T-cell (primary cell): ENCODE results near the gene PAFAH2. TPM values are rescaled to one million over a fixed set of nuclear protein-coding genes. Genes with fewer than 3 reads are reported as not detected.
A peak's percentile ranks its signal among the peaks of the same experiment; 100 is the strongest.

Experiments used
- ATAC-seq, 4 experiments: fragments of 200-7000 bp in 3 of 4; fragments of 150-1000 bp in 1 of 4; cut with Tn5 transposase; replicated peaks in 1 of 4; 1 replicate in 3 of 4; 2 replicates in 1 of 4; pipeline ENCODE4 v1.10.0; 2021; ENCODE audit warnings: moderate library complexity in 3 of 4, mild to moderate bottlenecking in 2 of 4, moderate number of reproducible peaks in 1 of 4
- CTCF ChIA-PET, 2 donors: fragments of 300-600 bp; sonication (Branson Sonifier 250); formaldehyde crosslinking; loops; one replicate each; lab custom pipeline; 2022; ENCODE audit warnings: antibody characterized with exemption in 2 of 2; lab: Charles Lee
- POLR2A ChIA-PET, 2 donors: fragments of 300-600 bp; sonication (Branson Sonifier 250); formaldehyde crosslinking; loops; one replicate each; lab custom pipeline; 2022; ENCODE audit warnings: antibody characterized with exemption in 2 of 2; lab: Charles Lee
- DNase-seq, 35 experiments: peaks; one replicate each; pipeline versions ENCODE4 v3.0.0 to v3.0.0-alpha.2; 2013 to 2023
- H3K27ac ChIP-seq: one replicate; pipeline ENCODE4 v1.5.1; 2013; ENCODE audit warnings: low read length
- H3K27me3 ChIP-seq, 2 experiments: replicated peaks in 1 of 2; 1 replicate in 1 of 2; 2 replicates in 1 of 2; pipeline versions ENCODE4 v1.6.1 to v1.7.0; 2013; ENCODE audit warnings: low read length in 1 of 2, mixed read lengths in 1 of 2; ENCODE audit not compliant: control insufficient read depth in 2 of 2, insufficient read depth in 2 of 2; ENCODE audit errors: extremely low read depth in 1 of 2
- H3K36me3 ChIP-seq, 2 donors: 1 replicate in 1 of 2; 2 replicates in 1 of 2; pipeline versions ENCODE4 v1.6.1 to v1.7.0; 2013; ENCODE audit warnings: low read length in 1 of 2; ENCODE audit not compliant: control insufficient read depth in 2 of 2, insufficient read depth in 1 of 2; ENCODE audit errors: extremely low read depth in 1 of 2
- H3K4me1 ChIP-seq, 2 experiments: 1 replicate in 1 of 2; 2 replicates in 1 of 2; pipeline versions ENCODE4 v1.6.1 to v1.7.0; 2013; ENCODE audit warnings: low read length in 2 of 2, mixed read lengths in 1 of 2; ENCODE audit not compliant: insufficient read depth in 2 of 2, control insufficient read depth in 1 of 2; ENCODE audit errors: extremely low read depth in 1 of 2
- H3K4me3 ChIP-seq, 2 donors: 1 replicate in 1 of 2; 2 replicates in 1 of 2; pipeline versions ENCODE4 v1.5.1 to v1.7.0; 2013; ENCODE audit warnings: mild to moderate bottlenecking in 2 of 2, low read length in 1 of 2, moderate library complexity in 1 of 2; ENCODE audit not compliant: control insufficient read depth in 1 of 2; ENCODE audit errors: extremely low read depth in 1 of 2
- H3K9me3 ChIP-seq: 2 replicates; pipeline ENCODE4 v1.7.0; 2013
- H3K27ac Mint-ChIP-seq, 2 donors: one replicate each; pipeline ENCODE4 v1.8.0; 2020 to 2021; ENCODE audit warnings: mild to moderate bottlenecking in 2 of 2, mixed read lengths in 2 of 2
- H3K27me3 Mint-ChIP-seq, 2 donors: one replicate each; pipeline ENCODE4 v1.8.0; 2021 to 2022; ENCODE audit warnings: mixed read lengths in 2 of 2
- H3K36me3 Mint-ChIP-seq: one replicate; pipeline ENCODE4 v1.8.0; 2021; ENCODE audit warnings: mixed read lengths
- H3K4me1 Mint-ChIP-seq, 3 donors: one replicate each; pipeline ENCODE4 v1.8.0; 2020 to 2022; ENCODE audit warnings: mixed read lengths in 3 of 3, mild to moderate bottlenecking in 1 of 3
- H3K4me3 Mint-ChIP-seq, 3 donors: one replicate each; pipeline ENCODE4 v1.8.0; 2020 to 2022; ENCODE audit warnings: mild to moderate bottlenecking in 3 of 3, mixed read lengths in 3 of 3, moderate library complexity in 3 of 3
- H3K9me3 Mint-ChIP-seq, 3 donors: one replicate each; pipeline ENCODE4 v1.8.0; 2020 to 2022; ENCODE audit warnings: mixed read lengths in 3 of 3
- WGBS: methylation state at CpG from one replicate; pipeline ENCODE4 v1.1.5; 2013; ENCODE audit warnings: missing lambda C conversion rate; ENCODE audit not compliant: insufficient coverage; 5-methylcytosine and 5-hydroxymethylcytosine counted together
- total RNA-seq, 35 experiments: library from RNA in 6 of 35; stranded (reverse) in 6 of 35; fragments of 120-200 nt in 1 of 35; gene quantifications; one replicate each; pipeline versions ENCODE4 v1.2.1 to v1.2.4 and lab custom pipeline; 2013 to 2026

PAFAH2 gene
- total RNA-seq, 5 donors from 2014 or later (not counting 1 experiment from before 2014, with no cell fraction given), result 10.2 to 30.2 (median 17.3) TPM

DNA sequence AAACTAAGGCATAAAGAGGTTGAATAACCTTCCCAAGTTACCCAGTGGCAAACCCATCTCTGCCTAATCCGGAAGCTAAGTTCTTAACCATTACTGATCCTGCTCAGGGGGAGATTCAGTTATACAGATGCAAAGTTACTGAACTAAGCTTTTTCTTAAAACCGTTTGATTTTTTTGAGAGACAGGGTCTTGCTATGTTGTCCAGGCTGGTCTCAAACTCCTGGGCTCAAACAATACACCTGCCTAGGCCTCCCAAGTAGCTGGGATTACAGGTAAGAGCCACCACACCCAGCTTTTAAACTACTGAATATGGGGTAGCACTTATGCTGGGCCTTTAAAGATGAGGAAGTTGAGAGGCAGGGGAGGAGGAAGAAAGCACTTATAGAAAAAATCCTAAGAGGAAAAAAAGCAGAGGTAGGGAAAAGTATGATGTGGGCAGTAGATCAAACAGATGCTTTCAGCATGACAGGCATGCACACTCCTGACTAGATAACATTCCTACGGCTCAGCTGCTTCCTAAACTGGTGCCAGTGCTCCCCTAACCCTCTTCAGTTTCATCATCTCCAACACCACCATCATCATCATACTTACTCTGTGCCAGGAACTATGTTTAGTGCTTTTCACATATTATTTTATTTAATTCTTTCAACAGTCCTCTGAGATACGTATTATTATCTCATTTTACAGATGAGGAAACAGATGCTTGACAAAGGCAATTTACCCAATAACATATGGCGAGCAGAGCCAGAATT is 5.8 kb downstream of the PAFAH2 start:
- Histone ChIP-seq H3K36me3 (peaks cover 0 to 9% of the 10 kb centered on the region in 2 donors), H3K27me3 (no peaks in the 10 kb centered on the region), H3K4me3 (no peak overlapping the region), H3K4me1 (peaks cover 35 to 72% of the 10 kb centered on the region in 2 experiments), H3K27ac (peak overlapping the region; percentile 35), H3K9me3 (no peaks in the 10 kb centered on the region)
- Mint-ChIP-seq H3K4me1 (peaks cover 73 to 79% (median 74%) of the 10 kb centered on the region in 3 donors), H3K36me3 (peaks cover 13% of the 10 kb centered on the region), H3K27ac (peak overlapping the region; percentile 31 to 80), H3K4me3 (peak overlapping the region in 2 of 3 donors; percentile 2 to 30), H3K9me3 (no peaks in the 10 kb centered on the region), H3K27me3 (no peaks in the 10 kb centered on the region)
- DNase-seq, result no peak
- CTCF ChIA-PET, result interaction anchor here in 1 of 2 donors (0.8 to 2.7 kb wide), 3 partner anchors 87 to 184 kb away, joined by 3 to 15 read pairs (median 4); no protein-coding TSS in a partner anchor
- POLR2A ChIA-PET, result interaction anchor here in 1 of 2 donors (0.5 kb wide), 1 partner anchor 1780 kb away, joined by 4 read pairs; no protein-coding TSS in a partner anchor
- WGBS, result 100% methylated on average over 1 of the region's 5 CpGs
- ATAC-seq, result no peak

DNA sequence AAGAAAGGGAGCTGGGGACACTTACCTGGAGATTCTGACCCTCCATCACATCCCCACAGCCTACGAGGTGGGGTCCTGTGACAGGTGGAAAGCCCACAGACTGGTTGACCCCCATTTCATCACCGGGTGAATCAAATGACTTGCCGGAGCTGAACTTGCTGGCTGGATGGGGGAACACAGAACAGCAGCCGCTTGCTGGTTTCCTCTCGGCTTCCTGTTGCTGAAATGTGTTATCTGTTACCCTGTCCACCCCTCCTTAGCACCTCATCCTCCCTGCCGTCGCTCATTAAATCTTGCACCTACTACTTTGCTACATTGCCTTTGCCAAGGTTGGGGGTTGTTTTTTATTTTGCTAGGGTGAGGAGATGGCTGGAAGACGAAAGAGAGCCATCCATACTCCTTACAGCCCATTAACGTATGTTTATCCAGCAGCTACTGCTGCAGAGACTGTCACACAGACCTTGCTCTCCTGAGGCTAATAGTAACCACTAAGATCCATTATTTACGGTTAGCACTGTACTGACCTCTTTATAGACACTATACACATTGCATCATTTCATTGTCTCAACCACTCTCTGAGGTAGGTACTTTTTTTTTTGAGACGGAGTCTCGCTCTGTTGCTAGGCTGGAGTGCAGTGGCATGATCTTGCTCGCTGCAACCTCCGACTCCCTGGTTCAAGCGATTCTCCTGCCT is 7.0 kb downstream of the PAFAH2 start:
- ChIA-PET POLR2A (no interaction called here), CTCF (interaction anchor here in 1 of 2 donors (0.9 to 3.5 kb wide), 4 partner anchors 7 to 100 kb away, joined by 3 to 20 read pairs (median 10); partner anchors contain the start of gene PAFAH2)
- H3K4me3 ChIP-seq, result peak overlapping the region; percentile 58 to 88
- 34% methylated on average over 7 of the region's 15 CpGs for WGBS
- peaks cover 0 to 17% of the 10 kb centered on the region in 2 donors for H3K36me3 ChIP-seq
- peak overlapping the region; percentile 69 for H3K27ac ChIP-seq
- H3K4me1 ChIP-seq, result peaks cover 30 to 73% of the 10 kb centered on the region in 2 experiments
- DNase-seq (peak; percentile 20 to 69 (median 48)), ATAC-seq (peak; percentile 93 to 99 (median 96))
- no peaks in the 10 kb centered on the region for H3K9me3 ChIP-seq
- Mint-ChIP-seq H3K4me1 (peaks cover 71 to 74% (median 71%) of the 10 kb centered on the region in 3 donors), H3K27me3 (no peaks in the 10 kb centered on the region), H3K27ac (peak overlapping the region; percentile 92 to 95), H3K9me3 (no peaks in the 10 kb centered on the region), H3K36me3 (peaks cover 19% of the 10 kb centered on the region), H3K4me3 (peak overlapping the region; percentile 79 to 89 (median 88))
- no peaks in the 10 kb centered on the region for H3K27me3 ChIP-seq

DNA sequence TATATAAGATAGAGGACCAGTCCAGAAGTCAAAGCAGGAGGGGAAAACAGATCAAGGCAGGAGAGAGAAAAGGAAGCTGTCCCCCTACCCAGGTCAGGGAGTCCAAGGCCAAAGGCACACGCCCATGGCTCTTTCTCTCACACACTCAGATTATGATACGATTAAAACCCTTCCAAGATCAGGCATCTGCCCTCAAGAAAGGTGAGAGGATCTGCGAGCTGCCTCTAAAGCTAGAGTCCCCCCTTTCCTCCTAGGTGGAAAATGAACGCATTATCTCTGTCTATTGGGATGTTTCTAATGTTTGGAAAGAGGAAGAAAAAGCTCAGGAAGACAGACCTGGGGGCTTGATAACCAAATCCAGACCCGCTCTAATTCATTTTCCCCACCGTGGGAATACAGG is 7.6 kb downstream of the PAFAH2 start:
- Histone ChIP-seq H3K27me3 (no peaks in the 10 kb centered on the region), H3K27ac (peak overlapping the region; percentile 69), H3K4me1 (peaks cover 32 to 79% of the 10 kb centered on the region in 2 experiments), H3K4me3 (peak overlapping the region; percentile 58 to 88), H3K36me3 (peaks cover 0 to 23% of the 10 kb centered on the region in 2 donors), H3K9me3 (no peaks in the 10 kb centered on the region)
- Mint-ChIP-seq H3K4me3 (peak overlapping the region; percentile 79 to 89 (median 88)), H3K4me1 (peaks cover 71 to 80% (median 72%) of the 10 kb centered on the region in 3 donors), H3K27ac (peak overlapping the region; percentile 92 to 95), H3K27me3 (no peaks in the 10 kb centered on the region), H3K36me3 (peaks cover 24% of the 10 kb centered on the region), H3K9me3 (no peaks in the 10 kb centered on the region)
- POLR2A ChIA-PET, result no interaction called here
- CTCF ChIA-PET, result interaction anchor here in 1 of 2 donors (1.4 to 3.5 kb wide), 3 partner anchors 8 to 94 kb away, joined by 4 to 20 read pairs (median 15); partner anchors contain the start of gene PAFAH2
- WGBS, result no CpG with 5 or more reads among the region's 6 CpGs
- peak; percentile 14 to 34 (median 18) for ATAC-seq
- DNase-seq, result peak in 1 of 35 experiments; percentile 16

DNA sequence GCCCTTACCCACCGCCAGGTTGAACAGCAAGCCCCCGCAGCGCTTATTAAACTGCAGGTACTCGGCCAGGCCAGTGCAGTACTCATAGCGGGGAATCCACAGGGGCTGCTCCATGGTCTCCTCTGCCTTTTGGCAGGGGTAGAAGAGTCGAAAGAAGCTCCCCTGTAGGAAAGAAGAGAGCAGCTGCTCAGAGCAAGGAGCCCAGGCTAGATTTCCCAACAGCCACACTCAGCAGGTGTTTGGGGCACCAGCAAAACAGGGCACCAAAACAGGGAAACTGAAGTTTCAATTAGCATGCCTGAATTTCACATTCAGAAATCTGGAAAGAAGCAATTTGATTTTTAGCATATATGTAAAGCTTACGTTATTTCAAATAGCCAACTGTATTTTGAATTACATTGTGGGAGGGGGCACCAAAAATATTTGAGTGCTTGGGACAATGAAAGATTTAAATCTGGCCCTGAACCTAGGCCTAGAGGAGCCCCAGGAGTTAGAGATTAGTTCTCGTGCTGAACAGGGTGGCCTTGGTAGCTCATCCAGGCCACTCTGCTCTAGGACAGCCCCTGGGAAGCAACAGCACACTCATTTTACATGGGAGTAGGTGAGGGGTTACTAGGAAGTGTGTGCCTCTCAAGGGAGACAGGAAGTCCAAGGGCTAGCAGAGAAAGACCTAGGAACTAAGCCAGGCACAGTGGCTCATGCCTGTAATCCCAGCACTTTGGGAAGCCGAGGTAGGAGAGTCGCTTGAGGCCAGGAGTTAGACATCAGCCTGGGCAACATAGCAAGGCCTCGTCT is 8.2 kb downstream of the PAFAH2 start:
- no peaks in the 10 kb centered on the region for H3K27me3 ChIP-seq
- 79% methylated on average over 7 of the region's 11 CpGs for WGBS
- peak overlapping the region; percentile 69 for H3K27ac ChIP-seq
- peak overlapping the region; percentile 79 to 89 (median 88) for H3K4me3 Mint-ChIP-seq
- ATAC-seq, result no peak
- ChIA-PET CTCF (interaction anchor here (0.6 to 3.5 kb wide), 3 partner anchors 9 to 312 kb away, joined by 5 to 20 read pairs (median 15); partner anchors contain the start of gene PAFAH2 (in 1 of the 2)), POLR2A (interaction anchor here in 1 of 2 donors (0.5 kb wide), 1 partner anchor 19 kb away, joined by 6 read pairs; no protein-coding TSS in a partner anchor)
- no peaks in the 10 kb centered on the region for H3K9me3 ChIP-seq
- DNase-seq, result no peak
- peaks cover 24% of the 10 kb centered on the region for H3K36me3 Mint-ChIP-seq
- no peaks in the 10 kb centered on the region for H3K9me3 Mint-ChIP-seq
- H3K36me3 ChIP-seq, result peaks cover 0 to 26% of the 10 kb centered on the region in 2 donors
- no peaks in the 10 kb centered on the region for H3K27me3 Mint-ChIP-seq
- peak overlapping the region; percentile 92 to 95 for H3K27ac Mint-ChIP-seq
- H3K4me3 ChIP-seq, result peak overlapping the region; percentile 58 to 88
- peaks cover 69 to 81% (median 71%) of the 10 kb centered on the region in 3 donors for H3K4me1 Mint-ChIP-seq
- peaks cover 32 to 79% of the 10 kb centered on the region in 2 experiments for H3K4me1 ChIP-seq

DNA sequence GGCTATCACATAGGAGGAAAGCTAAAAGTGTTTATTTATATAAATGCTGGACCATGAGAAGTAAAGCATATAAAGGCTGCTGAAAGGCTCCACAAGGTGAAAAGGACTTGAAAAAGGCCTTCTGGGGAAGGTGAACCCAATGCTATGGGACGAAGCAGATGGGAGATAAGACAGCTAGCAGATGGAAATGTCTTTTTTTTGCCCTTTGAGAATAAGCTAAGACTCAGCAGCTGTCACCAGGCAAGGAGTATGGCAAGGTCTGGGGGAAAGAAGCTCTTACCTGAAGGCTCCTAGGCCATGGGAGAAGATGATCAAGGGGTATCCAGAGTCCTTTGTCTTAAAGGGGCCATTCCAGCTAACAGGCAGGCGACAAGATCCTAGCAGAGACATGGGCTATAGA is 9.9 kb downstream of the PAFAH2 start:
- ChIA-PET CTCF (interaction anchor here (0.7 to 3.5 kb wide), 5 partner anchors 10 to 92 kb away, joined by 4 to 20 read pairs (median 5); partner anchors contain the start of gene PAFAH2 (in 1 of the 2)), POLR2A (interaction anchor here (0.6 to 1.1 kb wide), 5 partner anchors 9 to 161 kb away, joined by 3 to 8 read pairs (median 3); partner anchors contain the start of gene PAFAH2 (in 1 of the 2))
- Mint-ChIP-seq H3K36me3 (peaks cover 39% of the 10 kb centered on the region), H3K4me1 (peaks cover 56 to 64% (median 60%) of the 10 kb centered on the region in 3 donors), H3K27ac (no peak overlapping the region), H3K9me3 (no peaks in the 10 kb centered on the region), H3K27me3 (no peaks in the 10 kb centered on the region), H3K4me3 (peak overlapping the region in 2 of 3 donors; percentile 21 to 79)
- Histone ChIP-seq H3K36me3 (peaks cover 0 to 43% of the 10 kb centered on the region in 2 donors), H3K4me1 (peaks cover 32 to 67% of the 10 kb centered on the region in 2 experiments), H3K27me3 (no peaks in the 10 kb centered on the region), H3K27ac (no peak overlapping the region), H3K9me3 (no peaks in the 10 kb centered on the region), H3K4me3 (no peak overlapping the region)
- ATAC-seq (no peak), DNase-seq (no peak)
- 69% methylated on average over 1 of the region's 2 CpGs for WGBS
